ENCODE measurements around the gene RAI1.

Gene RAI1

DNA sequence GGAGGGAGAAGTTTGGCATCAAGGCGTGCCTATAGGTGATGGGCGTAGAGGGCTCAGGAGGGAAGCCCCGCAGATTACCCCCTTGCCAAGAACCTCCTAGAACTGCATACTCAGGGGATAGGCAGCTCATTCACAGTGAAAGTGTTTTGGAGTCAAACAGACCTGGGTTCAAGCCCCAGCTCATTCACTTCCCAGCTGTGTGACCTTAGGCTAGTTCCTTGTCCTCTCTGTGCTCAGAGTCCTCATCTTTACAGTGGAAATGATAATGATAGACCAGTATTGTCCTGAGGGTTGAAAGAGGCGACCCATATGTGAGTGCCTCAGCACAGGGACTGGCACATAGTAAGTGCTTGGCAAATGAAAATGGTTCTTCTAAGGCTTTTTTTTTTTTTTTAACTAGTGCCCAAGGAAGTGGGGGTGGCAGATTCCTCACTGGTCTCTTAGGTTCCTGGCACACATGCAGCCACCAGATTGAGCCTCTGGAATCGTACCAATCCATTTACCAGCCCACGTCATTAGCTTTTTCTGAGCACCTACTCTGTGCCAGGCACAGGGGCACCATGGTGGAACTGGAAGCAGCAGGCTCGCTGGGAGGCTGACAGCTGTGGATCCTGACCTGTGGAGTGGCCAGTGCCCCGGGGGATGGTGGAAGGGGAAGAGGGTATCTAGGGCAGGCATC is 79.8 kb downstream of the RAI1 start:
- no peak overlapping the region for H3K4me3 ChIP-seq (replicated peaks; ENCODE audit: low read depth, low read length)
- TF ChIP-seq, protein P1, sequence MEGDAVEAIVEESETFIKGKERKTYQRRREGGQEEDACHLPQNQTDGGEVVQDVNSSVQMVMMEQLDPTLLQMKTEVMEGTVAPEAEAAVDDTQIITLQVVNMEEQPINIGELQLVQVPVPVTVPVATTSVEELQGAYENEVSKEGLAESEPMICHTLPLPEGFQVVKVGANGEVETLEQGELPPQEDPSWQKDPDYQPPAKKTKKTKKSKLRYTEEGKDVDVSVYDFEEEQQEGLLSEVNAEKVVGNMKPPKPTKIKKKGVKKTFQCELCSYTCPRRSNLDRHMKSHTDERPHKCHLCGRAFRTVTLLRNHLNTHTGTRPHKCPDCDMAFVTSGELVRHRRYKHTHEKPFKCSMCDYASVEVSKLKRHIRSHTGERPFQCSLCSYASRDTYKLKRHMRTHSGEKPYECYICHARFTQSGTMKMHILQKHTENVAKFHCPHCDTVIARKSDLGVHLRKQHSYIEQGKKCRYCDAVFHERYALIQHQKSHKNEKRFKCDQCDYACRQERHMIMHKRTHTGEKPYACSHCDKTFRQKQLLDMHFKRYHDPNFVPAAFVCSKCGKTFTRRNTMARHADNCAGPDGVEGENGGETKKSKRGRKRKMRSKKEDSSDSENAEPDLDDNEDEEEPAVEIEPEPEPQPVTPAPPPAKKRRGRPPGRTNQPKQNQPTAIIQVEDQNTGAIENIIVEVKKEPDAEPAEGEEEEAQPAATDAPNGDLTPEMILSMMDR (IDR thresholded peaks at IDR 0.05; ENCODE audit: low read length, missing control alignments), result no peak
- no peak for DNase-seq (ENCODE audit: low read depth)

DNA sequence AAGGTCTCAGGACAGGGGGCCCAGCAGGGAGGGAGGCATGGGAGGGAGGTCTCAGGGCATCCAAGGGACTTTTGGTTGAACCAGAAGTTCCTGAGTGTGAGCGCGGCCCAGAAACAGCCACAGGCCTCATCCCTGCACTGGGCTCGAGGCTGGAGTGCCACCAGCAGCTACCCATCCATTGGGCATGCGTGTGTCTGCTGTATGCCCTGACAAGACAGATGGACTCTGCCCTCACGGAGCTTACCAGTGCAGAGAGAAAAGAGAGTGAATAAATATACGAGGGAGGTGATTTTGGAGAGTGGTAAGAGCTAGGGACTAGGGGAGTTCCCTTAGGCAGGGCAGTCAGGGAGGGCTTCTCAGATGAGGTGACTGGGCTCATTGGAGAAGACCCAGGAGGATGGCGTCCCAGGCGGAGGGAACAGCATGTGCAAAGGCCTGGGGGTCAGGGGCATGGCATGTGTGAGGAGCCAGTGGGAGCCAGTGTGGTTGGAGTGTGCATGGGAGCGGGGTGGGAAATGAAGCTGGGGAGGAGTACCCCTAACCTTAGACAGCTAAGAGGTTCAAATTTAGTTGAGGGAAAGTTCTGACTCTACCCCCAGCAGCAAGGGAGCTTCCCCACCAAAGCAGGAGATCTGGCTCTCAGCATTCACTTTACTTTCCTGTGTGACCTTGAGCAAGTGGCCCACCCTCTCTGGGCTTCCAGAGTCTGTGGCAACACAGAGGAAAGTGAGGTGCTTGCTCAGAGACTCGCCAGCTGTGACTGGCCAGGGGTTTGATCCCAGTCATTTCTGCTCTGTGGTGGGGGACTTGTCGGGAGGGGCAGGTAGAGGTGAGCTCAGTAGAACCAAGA is 80.9 kb downstream of the RAI1 start:
- no peak for DNase-seq (ENCODE audit: low read depth)
- TF ChIP-seq, protein P1 (IDR thresholded peaks at IDR 0.05; ENCODE audit: low read length, missing control alignments), result no peak
- H3K4me3 ChIP-seq (replicated peaks; ENCODE audit: low read depth, low read length), result no peak overlapping the region

DNA sequence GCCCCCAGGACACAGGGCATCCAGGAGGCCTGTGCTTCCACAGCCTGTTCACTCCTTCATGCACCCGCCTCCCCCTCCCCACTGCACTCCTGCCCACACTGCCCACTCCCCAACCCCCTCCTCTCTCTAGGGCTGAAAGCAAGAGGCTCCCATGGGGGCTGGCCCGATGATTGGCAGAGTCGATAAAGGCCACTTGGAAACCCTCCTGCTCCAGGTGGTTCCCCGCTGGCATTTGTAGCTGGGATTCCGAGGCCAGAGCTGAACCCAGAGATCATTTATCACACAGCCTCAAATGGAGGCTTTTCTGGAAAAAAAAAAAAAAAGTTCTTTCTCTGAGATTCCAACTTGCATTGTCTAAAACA is 81.5 kb downstream of the RAI1 start:
- H3K4me3 ChIP-seq (replicated peaks; ENCODE audit: low read depth, low read length), result no peak overlapping the region
- TF ChIP-seq, protein P1 (IDR thresholded peaks at IDR 0.05; ENCODE audit: low read length, missing control alignments), result no peak
- DNase-seq (ENCODE audit: low read depth), result no peak

- TF ChIP-seq, protein P1 (IDR thresholded peaks at IDR 0.05; ENCODE audit: low read length, missing control alignments), result no peak
- H3K4me3 ChIP-seq (replicated peaks; ENCODE audit: low read depth, low read length), result no peak overlapping the region
- no peak for DNase-seq (ENCODE audit: low read depth)
Observed at GRCh38 chr17:17763136-17763535, 81.9 kb downstream of the RAI1 start.

DNA sequence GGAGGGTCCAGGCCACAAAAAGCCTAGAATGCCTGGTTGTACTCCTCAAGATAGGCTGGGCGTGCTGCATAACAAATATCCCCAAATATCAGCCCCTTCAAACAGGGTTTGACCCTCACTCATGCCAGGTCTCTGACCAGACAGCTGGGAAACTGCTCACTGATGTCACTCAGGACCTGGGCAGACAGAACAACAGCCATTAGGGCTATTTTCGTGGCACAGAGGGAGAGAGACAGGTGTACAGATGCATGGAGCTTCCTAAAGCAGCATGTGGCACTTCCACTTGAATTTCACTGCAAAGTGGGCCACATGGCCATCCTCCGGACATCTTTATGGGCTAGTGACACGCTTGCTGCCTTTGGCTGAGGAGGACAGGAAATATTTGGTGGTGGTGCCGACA is 82.5 kb downstream of the RAI1 start:
- no peak for DNase-seq (ENCODE audit: low read depth)
- no peak overlapping the region for H3K4me3 ChIP-seq (replicated peaks; ENCODE audit: low read depth, low read length)
- TF ChIP-seq, protein P1 (IDR thresholded peaks at IDR 0.05; ENCODE audit: low read length, missing control alignments), result no peak

DNA sequence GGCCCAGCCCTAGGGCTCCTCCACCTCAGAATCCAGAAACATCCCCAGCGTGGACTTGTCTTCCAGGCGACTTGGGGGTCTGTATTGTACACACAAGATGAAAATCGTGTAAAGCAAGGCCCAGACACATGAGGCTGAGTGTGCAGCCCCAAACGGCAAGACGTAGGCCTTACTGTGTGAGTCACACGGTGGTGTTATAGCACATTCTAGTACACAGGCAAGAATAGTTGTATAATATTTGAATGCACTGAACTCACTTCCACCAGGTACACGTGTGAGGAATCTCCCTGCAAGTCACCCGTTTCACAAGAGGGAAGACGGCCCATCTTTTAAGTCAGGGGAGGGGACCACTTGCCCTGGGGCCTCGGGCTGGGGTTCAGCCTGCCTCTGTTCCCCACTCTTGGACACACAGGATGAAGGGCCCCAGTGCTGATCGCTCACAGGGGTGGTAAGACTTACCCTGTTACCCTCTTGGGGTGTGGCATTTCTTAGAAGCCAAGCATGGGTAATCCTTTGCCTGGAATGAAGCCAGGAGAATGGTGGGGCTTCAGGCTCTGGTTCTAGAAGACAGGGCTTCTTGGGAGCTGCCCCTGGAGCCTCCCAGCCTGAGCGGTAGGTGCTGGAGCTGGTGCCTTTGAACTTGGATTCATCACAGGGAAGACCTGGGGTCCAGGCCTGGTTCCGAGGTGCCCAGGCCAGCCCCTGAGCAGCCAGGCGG is 84.3 kb downstream of the RAI1 start:
- H3K4me3 ChIP-seq (replicated peaks; ENCODE audit: low read depth, low read length), result no peak overlapping the region
- TF ChIP-seq, protein P1 (IDR thresholded peaks at IDR 0.05; ENCODE audit: low read length, missing control alignments), result no peak
- DNase-seq (ENCODE audit: low read depth), result no peak
